ENCODE results near the gene SATB2. TPM values are rescaled to one million over a fixed set of nuclear protein-coding genes. Genes with fewer than 3 reads are reported as not detected.

The SATB2 gene
- total RNA-seq, 6 experiments from 2014 or later: 3.3 to 8.5 (median 6.0) TPM

DNA sequence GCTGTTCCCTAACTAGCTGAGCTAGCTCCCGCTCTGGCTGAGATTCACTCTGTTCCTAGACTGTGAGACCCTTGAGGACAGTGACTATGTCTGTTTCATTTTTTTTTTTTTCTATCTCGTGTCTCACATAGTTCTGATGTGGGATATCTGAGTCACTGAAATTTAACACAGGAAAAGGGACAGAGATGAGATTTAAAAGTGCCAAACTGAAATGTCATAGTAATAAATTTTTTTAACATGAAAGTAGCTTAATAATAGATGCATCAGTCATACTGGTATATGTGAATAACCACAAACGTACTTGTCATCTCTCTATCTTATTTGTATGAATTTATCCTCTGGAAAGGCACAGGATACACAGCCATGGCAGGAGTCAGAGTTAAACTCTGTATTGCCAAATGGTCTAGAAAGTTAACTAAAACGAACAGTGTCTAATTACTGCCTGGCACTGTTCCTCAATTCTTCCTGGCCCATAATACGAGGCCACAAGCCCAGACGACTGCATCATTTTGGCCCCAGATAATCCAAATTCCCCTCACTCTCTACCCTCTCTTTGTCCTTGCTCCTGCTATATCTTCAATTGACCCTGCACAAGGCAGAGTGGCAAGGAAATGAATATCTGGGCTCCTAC, 87.5 kb downstream of the SATB2 start:
- no peak overlapping the region for H3K27ac ChIP-seq
- H3K4me1 ChIP-seq: no peaks in the 10 kb centered on the region
- 64% methylated on average over 5 of the region's 6 CpGs for WGBS (ENCODE audit: insufficient coverage, low coverage, low lambda C conversion rate, missing lambda C conversion rate)
- no peak for DNase-seq
- intact Hi-C loops (cut with DNase I): no loop called here
- H3K4me3 ChIP-seq: no peak overlapping the region
- ATAC-seq: no peak
- H3K36me3 ChIP-seq: no peaks in the 10 kb centered on the region
- no peak for TF ChIP-seq POLR2A (IDR thresholded peaks at IDR 0.05)
- TF ChIP-seq, protein P1, sequence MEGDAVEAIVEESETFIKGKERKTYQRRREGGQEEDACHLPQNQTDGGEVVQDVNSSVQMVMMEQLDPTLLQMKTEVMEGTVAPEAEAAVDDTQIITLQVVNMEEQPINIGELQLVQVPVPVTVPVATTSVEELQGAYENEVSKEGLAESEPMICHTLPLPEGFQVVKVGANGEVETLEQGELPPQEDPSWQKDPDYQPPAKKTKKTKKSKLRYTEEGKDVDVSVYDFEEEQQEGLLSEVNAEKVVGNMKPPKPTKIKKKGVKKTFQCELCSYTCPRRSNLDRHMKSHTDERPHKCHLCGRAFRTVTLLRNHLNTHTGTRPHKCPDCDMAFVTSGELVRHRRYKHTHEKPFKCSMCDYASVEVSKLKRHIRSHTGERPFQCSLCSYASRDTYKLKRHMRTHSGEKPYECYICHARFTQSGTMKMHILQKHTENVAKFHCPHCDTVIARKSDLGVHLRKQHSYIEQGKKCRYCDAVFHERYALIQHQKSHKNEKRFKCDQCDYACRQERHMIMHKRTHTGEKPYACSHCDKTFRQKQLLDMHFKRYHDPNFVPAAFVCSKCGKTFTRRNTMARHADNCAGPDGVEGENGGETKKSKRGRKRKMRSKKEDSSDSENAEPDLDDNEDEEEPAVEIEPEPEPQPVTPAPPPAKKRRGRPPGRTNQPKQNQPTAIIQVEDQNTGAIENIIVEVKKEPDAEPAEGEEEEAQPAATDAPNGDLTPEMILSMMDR (IDR thresholded peaks at IDR 0.05): no peak
- no peaks in the 10 kb centered on the region for H3K27me3 ChIP-seq
- H3K9me3 ChIP-seq: no peaks in the 10 kb centered on the region

DNA sequence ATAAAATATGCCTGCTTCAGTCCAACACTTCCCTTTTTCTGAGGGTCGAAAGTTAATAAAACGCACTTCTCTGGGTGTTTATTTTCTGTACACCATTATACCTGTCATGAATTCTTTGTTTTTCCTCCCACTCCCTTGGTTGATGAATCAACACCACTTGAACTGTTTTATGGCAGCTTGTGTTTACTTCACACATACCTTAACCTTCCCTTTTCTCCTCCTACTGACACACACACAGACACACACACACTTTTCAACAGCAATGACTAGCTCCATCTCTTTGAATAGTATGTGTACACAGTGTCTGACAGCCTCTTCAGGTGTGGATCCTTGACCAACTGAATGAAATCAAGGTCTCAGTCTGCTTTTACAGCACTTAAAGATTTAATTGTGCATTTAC, 91.3 kb downstream of the SATB2 start:
- Histone ChIP-seq H3K4me1 (no peaks in the 10 kb centered on the region), H3K4me3 (no peak overlapping the region), H3K9me3 (no peaks in the 10 kb centered on the region), H3K27me3 (no peaks in the 10 kb centered on the region), H3K36me3 (no peaks in the 10 kb centered on the region), H3K27ac (no peak overlapping the region)
- 45% methylated on average over 2 of the region's 2 CpGs for WGBS (ENCODE audit: insufficient coverage, low coverage, low lambda C conversion rate, missing lambda C conversion rate)
- ATAC-seq (no peak), DNase-seq (no peak)
- intact Hi-C loops (cut with DNase I): no loop called here
- TF ChIP-seq, protein P1 (IDR thresholded peaks at IDR 0.05): no peak
- no peak for TF ChIP-seq POLR2A (IDR thresholded peaks at IDR 0.05)

DNA sequence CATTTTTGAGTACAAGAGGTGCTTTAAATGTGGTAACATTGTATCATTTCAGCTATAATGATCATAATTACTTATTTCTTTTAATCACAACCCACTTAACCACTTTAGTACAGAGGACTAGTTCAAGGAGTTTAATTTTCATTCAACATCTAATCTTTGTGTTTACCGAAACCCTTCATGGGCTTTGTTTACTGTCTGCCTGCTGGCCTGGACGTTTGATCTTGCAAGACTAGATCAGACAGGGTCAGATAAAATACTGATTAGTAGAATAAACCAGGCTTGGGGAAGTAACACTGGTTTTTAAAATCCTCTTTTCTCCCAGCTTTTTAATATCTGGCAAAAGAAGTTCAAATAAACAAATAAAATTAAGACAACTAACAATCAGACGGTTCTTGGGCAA, 93.6 kb downstream of the SATB2 start:
- WGBS (ENCODE audit: insufficient coverage, low coverage, low lambda C conversion rate, missing lambda C conversion rate): 53% methylated on average over 3 of the region's 3 CpGs
- no peak overlapping the region for H3K4me3 ChIP-seq
- DNase-seq: no peak
- no peaks in the 10 kb centered on the region for H3K27me3 ChIP-seq
- no peaks in the 10 kb centered on the region for H3K9me3 ChIP-seq
- ATAC-seq: no peak
- no peak for TF ChIP-seq POLR2A (IDR thresholded peaks at IDR 0.05)
- TF ChIP-seq, protein P1 (IDR thresholded peaks at IDR 0.05): no peak
- no peaks in the 10 kb centered on the region for H3K36me3 ChIP-seq
- intact Hi-C loops (cut with DNase I): no loop called here
- H3K4me1 ChIP-seq: no peaks in the 10 kb centered on the region
- H3K27ac ChIP-seq: no peak overlapping the region

DNA sequence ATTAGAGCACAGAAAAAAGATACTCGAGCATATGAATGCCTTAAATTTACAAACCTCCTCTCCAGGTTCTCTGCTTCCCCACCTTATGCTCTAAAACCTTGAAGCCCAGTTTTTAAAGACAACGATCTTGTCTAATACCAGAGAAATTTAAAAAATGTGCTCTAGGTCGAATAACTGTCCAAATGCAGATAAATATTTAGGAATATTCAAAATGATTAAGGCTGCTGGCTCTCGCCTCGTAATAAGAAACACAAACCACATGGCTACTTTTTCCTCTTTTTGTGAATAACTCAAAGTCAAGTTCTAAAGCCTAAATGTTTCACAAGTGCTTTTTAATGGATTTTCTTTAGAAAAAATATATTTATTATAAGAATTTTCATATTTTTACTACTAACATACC, 101.3 kb downstream of the SATB2 start:
- TF ChIP-seq, protein P1 (IDR thresholded peaks at IDR 0.05): no peak
- no peak for TF ChIP-seq POLR2A (IDR thresholded peaks at IDR 0.05)
- H3K27ac ChIP-seq: no peak overlapping the region
- no peak for DNase-seq
- no peaks in the 10 kb centered on the region for H3K4me1 ChIP-seq
- no peak overlapping the region for H3K4me3 ChIP-seq
- no peaks in the 10 kb centered on the region for H3K36me3 ChIP-seq
- H3K27me3 ChIP-seq: no peaks in the 10 kb centered on the region
- ATAC-seq: no peak
- 71% methylated on average over 5 of the region's 5 CpGs for WGBS (ENCODE audit: insufficient coverage, low coverage, low lambda C conversion rate, missing lambda C conversion rate)
- intact Hi-C loops (cut with DNase I): no loop called here
- H3K9me3 ChIP-seq: no peaks in the 10 kb centered on the region

DNA sequence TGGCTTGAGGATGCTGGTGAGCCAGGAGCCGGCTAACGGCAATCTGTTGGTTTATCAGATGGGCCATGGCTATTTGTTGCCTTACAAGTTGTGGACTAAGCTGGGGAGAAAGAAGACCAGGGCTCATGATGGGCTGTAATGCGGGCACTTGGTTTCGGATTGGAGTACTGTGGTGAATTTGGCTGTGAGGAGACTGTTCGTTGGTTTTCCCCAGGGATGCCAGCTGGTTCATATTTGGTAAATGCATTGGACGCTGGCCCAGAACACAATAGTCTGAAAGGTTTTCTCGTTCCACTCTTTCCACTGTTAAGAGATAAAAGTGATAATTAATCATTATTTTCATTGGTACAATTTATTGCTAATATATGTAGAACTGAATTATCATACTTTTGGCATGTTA, 108.9 kb downstream of the SATB2 start:
- Histone ChIP-seq H3K27ac (no peak overlapping the region), H3K4me1 (no peaks in the 10 kb centered on the region), H3K4me3 (no peak overlapping the region), H3K36me3 (no peaks in the 10 kb centered on the region), H3K9me3 (no peaks in the 10 kb centered on the region), H3K27me3 (no peaks in the 10 kb centered on the region)
- DNase-seq (no peak), ATAC-seq (no peak)
- intact Hi-C loops (cut with DNase I): no loop called here
- WGBS (ENCODE audit: insufficient coverage, low coverage, low lambda C conversion rate, missing lambda C conversion rate): 85% methylated on average over 3 of the region's 7 CpGs
- TF ChIP-seq POLR2A (IDR thresholded peaks at IDR 0.05): no peak
- TF ChIP-seq, protein P1 (IDR thresholded peaks at IDR 0.05): no peak

Data from right lobe of liver (tissue), 6 donors.